ENCODE results near the gene ABCG8. TPM values are rescaled to one million over a fixed set of nuclear protein-coding genes. Genes with fewer than 3 reads are reported as not detected.

Gene ABCG8
- total and polyA plus RNA-seq, 2 donors (not counting 3 experiments of a cell fraction or from before 2014, with no cell fraction given), result not detected

DNA sequence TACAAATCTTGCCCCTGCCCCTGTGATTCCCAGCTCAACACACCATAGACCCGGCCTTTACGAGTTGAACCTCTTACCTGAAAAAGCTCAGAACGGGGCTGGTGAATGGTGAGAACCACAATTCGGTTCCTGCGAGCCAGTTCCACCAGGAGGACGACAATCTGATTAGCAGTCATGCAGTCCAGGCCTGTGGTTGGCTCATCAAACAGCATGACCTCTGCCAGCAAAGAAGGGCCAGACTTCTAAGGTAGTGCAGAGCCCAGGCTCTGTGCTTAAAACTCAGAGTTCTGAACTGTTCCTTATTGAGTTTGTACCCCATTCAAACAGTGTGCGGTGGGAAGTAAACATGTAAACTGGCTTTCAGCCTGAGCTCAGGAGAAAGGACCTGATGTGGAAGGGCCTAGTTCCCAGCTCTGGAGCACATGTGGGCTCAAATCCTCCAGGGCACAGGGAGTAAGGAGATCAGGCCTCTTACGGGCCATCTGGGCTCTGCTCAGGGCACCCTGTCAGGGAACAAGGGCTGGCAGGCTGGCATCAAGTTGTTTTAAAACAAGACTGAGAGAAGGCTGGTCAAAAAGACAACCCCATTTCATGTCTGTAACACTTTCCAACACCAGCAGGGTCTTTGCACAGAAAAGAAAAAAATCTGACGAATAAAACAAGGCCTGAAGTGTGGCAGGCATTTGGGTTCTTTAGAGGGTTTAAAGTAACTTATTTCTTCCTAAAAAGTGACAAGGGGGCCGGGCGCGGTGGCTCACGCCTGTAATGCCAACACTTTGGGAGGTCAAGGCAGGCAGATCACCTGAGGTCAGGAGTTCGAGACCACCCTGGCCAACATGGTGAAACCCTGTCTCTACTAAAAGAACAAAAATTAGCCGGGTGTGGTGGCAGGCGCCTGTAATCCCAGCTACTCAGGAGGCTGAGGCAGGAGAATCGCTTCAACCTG is 12.2 kb upstream of the ABCG8 start:
- intact Hi-C loops (cut with micrococcal nuclease), result no loop called here
- Histone ChIP-seq H3K9me3 (replicated peaks; ENCODE audit: control insufficient read depth, insufficient read depth, low read length) (no peaks in the 10 kb centered on the region), H3K79me2 (ENCODE audit: control insufficient read depth, insufficient read depth, low read length) (no peaks in the 10 kb centered on the region), H2AFZ (ENCODE audit: low read depth, low read length) (no peak overlapping the region), H3K4me2 (ENCODE audit: insufficient read depth, low read length) (no peak overlapping the region), H4K20me1 (replicated peaks; ENCODE audit: control insufficient read depth, extremely low read depth, insufficient read depth, low read length) (no peaks in the 10 kb centered on the region), H3K36me3 (ENCODE audit: control insufficient read depth in 2 of 2, extremely low read depth in 1 of 2, insufficient read depth in 2 of 2, low read length in 2 of 2) (no peaks in the 10 kb centered on the region), H3K27ac (ENCODE audit: insufficient read depth, low read depth, low read length) (no peak overlapping the region), H3K4me1 (ENCODE audit: control insufficient read depth, extremely low read depth, insufficient read depth, low read length) (no peaks in the 10 kb centered on the region), H3K4me3 (replicated peaks in 1 of 3; ENCODE audit: insufficient read depth in 1 of 3, low read depth in 1 of 3, low read length in 3 of 3) (no peak overlapping the region), H3K9ac (replicated peaks; ENCODE audit: extremely low read depth, insufficient read depth, low read length) (no peak overlapping the region), H3K27me3 (ENCODE audit: control insufficient read depth in 2 of 2, insufficient read depth in 2 of 2, low read length in 2 of 2) (peaks cover 16 to 30% of the 10 kb centered on the region in 2 experiments), H3K9me1 (replicated peaks; ENCODE audit: control insufficient read depth, extremely low read depth, insufficient read depth, low read length) (no peaks in the 10 kb centered on the region)
- ChIA-PET POLR2A (interaction anchor here (0.6 kb wide), 1 partner anchor 20 kb away, joined by 6 read pairs; no protein-coding TSS in a partner anchor), CTCF (interaction anchor here (1.2 kb wide), 1 partner anchor 10 kb away, joined by 3 read pairs; no protein-coding TSS in a partner anchor)
- DNase-seq (ENCODE audit: low read depth, low spot score), result no peak
- no TSS peak for BruUV-seq (replicated peaks)
- dilution Hi-C loops (cut with MboI; ENCODE audit: extremely low pct_ligation_motif_present, low sequenced_read_pairs), result no loop called here
- FAIRE-seq, result no peak
- TF ChIP-seq, protein P1, sequence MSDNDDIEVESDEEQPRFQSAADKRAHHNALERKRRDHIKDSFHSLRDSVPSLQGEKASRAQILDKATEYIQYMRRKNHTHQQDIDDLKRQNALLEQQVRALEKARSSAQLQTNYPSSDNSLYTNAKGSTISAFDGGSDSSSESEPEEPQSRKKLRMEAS (IDR thresholded peaks at IDR 0.05; ENCODE audit: insufficient read depth, insufficient read length), result no peak
- no peak for TF ChIP-seq CTCF (IDR thresholded peaks at IDR 0.05; ENCODE audit: extremely low read depth in 1 of 2, insufficient read depth in 1 of 2, low read depth in 1 of 2, low read length in 2 of 2)
- no peak for TF ChIP-seq EZH2 (IDR thresholded peaks at IDR 0.05; ENCODE audit: borderline replicate concordance, low read depth, low read length, severe bottlenecking)
- TF ChIP-seq POLR2A (IDR thresholded peaks at IDR 0.05; ENCODE audit: low read depth, low read length), result no peak
- TF ChIP-seq FOS (IDR thresholded peaks at IDR 0.05; ENCODE audit: borderline replicate concordance, insufficient read depth, low read length), result no peak
- no peak for TF ChIP-seq JUN (IDR thresholded peaks at IDR 0.05; ENCODE audit: borderline replicate concordance, insufficient read depth, insufficient read length, low read depth)
- TF ChIP-seq MYC (IDR thresholded peaks at IDR 0.05; ENCODE audit: low read depth, low read length), result no peak
